RWPE1 (cell line): Measurements from ENCODE around the gene CDR2L.

Source experiments
- CTCF ChIA-PET: fragments of 350-600 bp; sonication (Branson Sonifier 250); formaldehyde crosslinking; extraction: SDS; loops from one replicate; lab custom pipeline; 2021; lab: Yijun Ruan, JAX
- POLR2A ChIA-PET: fragments of 400-600 bp; formaldehyde crosslinking; extraction: SDS; loops from one replicate; lab custom pipeline; 2020; ENCODE audit warnings: antibody characterized with exemption; ENCODE audit not compliant: low non-redundant PET; lab: Yijun Ruan, JAX
- DNase-seq: peaks from one replicate; pipeline ENCODE4 v3.0.0; 2012; ENCODE audit warnings: low spot score
- H3K27ac ChIP-seq: fragments of 450-650 bp; 2 replicates; pipeline ENCODE4 v1.5.1; 2017
- TF ChIP-seq, protein P1 (sequence below): fragments of 450-650 bp; conservative IDR thresholded peaks from 2 replicates; pipeline ENCODE4 v1.5.1; 2017; ENCODE audit warnings: low read depth, mild to moderate bottlenecking

CDR2L gene

DNA sequence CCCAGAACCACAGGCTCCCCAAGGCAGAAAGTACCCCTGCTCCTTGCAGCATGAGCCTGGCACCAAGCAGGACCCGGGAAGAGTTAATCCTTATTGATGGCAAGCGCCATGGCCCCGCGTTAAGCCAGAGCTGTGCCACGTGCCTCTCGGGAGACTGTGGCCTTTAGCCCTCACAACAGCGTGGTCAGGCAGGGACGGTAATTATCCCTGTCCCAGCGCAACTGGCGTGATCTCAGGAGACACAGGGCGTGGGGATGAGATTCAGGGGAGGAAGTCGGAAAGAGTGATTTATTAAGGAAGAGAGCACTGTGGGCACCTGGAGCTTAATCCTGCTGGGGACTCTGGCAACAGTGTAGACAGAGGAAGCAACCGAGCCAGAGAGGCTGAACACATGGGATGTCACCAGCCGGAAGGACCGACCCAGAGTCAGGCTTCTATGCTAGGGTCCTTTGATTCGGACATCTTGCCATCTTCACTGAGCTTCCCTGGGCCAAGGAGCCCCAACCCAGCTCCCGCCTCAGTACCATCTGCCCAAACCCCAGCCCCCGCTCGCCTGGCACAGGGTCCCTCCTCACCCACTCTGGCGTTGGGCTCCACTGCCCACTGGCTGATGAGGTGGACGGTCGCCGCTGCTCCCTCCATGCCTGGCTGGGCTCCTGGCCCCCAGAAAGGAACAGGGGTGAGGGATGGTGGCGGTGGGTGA is 34.9 kb upstream of the CDR2L start:
- DNase-seq, result no peak
- no peak overlapping the region for H3K27ac ChIP-seq
- POLR2A ChIA-PET, result no interaction called here

DNA sequence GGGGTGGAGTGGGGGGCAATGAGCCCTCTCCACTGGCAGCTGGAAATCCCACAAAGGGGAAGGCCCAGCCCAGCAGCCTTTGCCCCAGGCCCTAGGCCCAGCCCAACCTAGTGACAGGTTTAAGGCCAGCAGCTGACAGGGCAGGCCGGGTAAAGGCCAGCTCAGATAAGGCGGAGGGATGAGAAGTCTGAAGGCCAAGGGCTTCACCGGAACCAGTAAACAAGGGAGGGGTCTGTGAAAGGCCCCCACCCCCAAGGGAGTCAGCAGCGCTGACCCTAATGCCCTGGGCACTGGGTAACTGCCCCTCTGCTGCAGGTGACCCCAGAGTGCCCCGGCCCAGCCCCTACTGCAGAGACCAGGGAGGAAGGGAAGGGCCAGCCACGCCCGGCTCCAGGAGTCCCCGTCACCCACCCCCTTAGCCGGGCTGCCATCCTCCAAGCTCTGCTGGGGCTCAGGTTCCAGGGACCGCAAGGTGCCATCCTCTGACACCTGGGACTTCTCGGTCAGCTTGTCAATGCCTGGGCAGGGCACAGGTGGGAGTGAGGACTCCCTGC is 34.2 kb upstream of the CDR2L start:
- H3K27ac ChIP-seq, result no peak overlapping the region
- TF ChIP-seq, protein P1, sequence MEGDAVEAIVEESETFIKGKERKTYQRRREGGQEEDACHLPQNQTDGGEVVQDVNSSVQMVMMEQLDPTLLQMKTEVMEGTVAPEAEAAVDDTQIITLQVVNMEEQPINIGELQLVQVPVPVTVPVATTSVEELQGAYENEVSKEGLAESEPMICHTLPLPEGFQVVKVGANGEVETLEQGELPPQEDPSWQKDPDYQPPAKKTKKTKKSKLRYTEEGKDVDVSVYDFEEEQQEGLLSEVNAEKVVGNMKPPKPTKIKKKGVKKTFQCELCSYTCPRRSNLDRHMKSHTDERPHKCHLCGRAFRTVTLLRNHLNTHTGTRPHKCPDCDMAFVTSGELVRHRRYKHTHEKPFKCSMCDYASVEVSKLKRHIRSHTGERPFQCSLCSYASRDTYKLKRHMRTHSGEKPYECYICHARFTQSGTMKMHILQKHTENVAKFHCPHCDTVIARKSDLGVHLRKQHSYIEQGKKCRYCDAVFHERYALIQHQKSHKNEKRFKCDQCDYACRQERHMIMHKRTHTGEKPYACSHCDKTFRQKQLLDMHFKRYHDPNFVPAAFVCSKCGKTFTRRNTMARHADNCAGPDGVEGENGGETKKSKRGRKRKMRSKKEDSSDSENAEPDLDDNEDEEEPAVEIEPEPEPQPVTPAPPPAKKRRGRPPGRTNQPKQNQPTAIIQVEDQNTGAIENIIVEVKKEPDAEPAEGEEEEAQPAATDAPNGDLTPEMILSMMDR, result no peak
- CTCF ChIA-PET, result interaction anchor here (0.7 kb wide), 1 partner anchor 29 kb away, joined by 3 read pairs; the partner anchor contains the start of gene OTOP2
- POLR2A ChIA-PET, result no interaction called here
- DNase-seq, result no peak

More for the DNA sequence above, 34.9 kb upstream of the CDR2L start:
- TF ChIP-seq, protein P1, result no peak
- CTCF ChIA-PET, result no interaction called here

DNA sequence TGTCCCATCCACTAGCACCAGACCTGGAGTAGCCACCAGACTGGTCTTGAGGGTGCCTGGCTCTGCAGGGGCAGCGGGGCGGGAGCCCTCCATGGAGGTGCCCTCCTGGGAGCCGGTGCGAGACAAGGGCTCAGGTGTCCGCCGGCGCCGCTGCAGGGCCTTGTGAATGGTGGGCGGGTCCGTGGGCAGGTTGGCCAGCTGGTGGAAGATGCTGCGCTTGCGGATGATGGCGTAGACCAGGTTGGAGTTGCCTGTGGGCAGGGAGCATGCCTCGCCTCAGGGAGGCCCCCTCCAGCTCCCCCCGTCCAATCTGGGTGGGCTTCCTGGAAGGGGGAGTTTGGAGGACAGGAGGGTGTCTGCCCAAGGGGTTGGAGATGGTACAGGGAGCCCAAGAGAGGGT is 33.3 kb upstream of the CDR2L start:
- ChIA-PET POLR2A (no interaction called here), CTCF (no interaction called here)
- TF ChIP-seq, protein P1, result no peak
- no peak overlapping the region for H3K27ac ChIP-seq
- no peak for DNase-seq

DNA sequence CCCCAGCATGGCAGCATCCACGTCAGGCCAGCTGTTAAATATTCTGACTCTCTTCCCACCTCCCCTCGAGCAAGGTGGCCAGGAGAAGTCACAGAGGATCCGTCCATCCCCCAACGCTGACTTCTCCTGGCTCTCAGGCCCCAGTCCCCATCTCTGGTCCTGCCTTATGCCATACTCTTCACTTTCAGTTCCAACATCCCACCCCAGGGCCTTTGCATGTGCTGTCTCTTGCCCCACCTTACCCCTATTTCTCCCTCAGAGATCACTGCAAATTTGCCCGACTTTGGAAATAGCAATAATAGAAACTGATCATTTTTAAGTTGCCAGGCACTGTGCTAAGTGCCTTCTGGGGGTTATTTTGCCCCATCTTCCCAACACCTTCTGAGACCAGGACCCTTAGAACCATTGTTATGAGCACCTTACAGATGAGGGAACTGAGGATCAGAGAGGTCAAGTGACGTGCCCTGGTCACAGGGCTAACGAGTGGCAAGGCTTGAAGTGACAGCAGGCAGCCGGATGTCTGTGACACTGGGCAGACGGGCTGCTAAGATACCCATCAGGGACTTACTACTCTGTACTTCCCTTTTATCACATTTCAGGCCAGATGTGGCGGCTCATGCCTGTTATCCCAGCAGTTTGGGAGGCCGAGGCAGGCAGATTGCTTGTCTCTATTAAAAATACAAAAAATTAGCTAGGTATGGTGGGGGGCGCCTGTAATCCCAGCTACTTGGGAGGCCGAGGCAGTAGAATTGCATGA is 32.6 kb upstream of the CDR2L start:
- ChIA-PET CTCF (interaction anchor here (0.7 to 1.1 kb wide), 3 partner anchors 29 to 37 kb away, joined by 3 to 6 read pairs (median 6); partner anchors contain the start of gene OTOP2), POLR2A (no interaction called here)
- TF ChIP-seq, protein P1, result no peak
- H3K27ac ChIP-seq, result no peak overlapping the region
- DNase-seq, result no peak

DNA sequence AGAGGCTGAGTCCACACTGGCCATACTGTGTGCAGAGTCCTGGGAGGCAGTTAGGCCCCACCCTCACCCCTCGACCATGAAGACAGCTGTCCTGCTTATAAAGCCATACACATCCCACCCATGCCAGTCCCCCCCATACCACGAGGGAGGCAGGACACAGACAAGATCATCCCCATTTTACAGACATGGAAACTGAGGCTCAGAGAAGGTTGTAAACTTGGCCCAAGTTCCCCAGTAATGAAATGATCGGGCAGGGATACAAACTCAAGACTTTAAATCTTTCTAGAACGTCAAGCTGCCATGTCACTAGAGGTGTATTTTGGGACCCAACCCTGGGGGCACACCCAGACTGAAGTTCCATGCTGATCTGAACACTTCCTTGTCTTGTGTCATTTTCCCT is 31.3 kb upstream of the CDR2L start:
- TF ChIP-seq, protein P1, result no peak
- ChIA-PET CTCF (interaction anchor here (0.9 to 4.0 kb wide), 3 partner anchors 13 to 112 kb away, joined by 3 to 113 read pairs (median 10); partner anchors contain the start of genes OTOP2 and USH1G), POLR2A (no interaction called here)
- no peak for DNase-seq
- H3K27ac ChIP-seq, result no peak overlapping the region
